ENCODE measurements around the gene CEP83. TPM values are rescaled to one million over a fixed set of nuclear protein-coding genes. Genes with fewer than 3 reads are reported as not detected.

The CEP83 gene
- total RNA-seq, 1 experiment from 2014 or later: 102 TPM

DNA sequence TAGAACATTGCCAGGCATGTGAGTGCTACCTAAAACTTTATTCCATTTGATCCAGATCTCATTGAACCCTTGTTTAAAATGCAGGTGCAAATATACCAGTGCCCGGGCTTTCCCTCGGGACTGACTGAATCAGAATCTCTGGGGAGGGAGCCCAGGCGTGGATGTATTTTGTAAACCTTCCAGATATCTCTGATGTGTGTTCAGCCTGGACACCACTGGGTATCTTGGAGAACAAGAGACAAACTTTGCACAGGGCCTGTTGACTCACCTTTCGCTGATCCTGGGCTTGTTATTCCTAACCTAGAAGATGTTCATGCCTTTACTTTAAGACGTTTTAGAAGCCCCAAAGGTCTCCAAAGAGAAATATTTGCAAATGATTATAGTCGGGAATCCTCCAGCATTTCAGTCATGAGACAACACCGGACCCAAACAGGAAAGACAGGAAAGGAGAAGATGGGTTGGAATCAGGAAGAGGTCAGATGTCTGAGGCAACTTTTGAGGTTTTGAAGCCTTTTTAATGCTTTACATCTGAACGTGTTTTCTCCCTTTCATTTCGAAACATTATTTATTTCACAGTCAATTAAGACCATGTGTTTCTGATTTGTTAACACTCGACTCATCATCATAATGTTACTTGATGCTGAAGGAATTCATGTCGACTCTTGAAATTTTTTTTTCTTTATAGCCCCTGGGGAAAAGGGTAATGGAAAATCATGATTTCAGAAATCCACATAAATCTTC lies 192.7 kb downstream of the CEP83 start:
- Histone ChIP-seq H3K79me2 (ENCODE audit: low read length) (no peaks in the 10 kb centered on the region), H3K4me3 (ENCODE audit: low read length) (no peak overlapping the region), H2AFZ (ENCODE audit: low read length) (no peak overlapping the region), H3K27me3 (ENCODE audit: low read length) (no peaks in the 10 kb centered on the region), H4K20me1 (ENCODE audit: insufficient read depth, low read depth, low read length) (0 out of 2 replicates have a peak, but pooled peaks cover 3% of the 10 kb centered on the region), H3K27ac (ENCODE audit: low read length) (no peak overlapping the region), H3K36me3 (ENCODE audit: insufficient read depth, low read length) (no peaks in the 10 kb centered on the region), H3K9ac (ENCODE audit: low read length) (no peak overlapping the region), H3K9me2 (replicated peaks; ENCODE audit: insufficient read depth, low read length) (no peaks in the 10 kb centered on the region), H3K4me2 (ENCODE audit: low read depth, low read length, poor library complexity, severe bottlenecking) (no peak overlapping the region), H3K9me3 (ENCODE audit: low read length) (no peaks in the 10 kb centered on the region), H3K4me1 (ENCODE audit: low read length) (peaks cover 30% of the 10 kb centered on the region)
- DNase-seq: no peak

GRCh38 chr12:94265966-94266745 lies 193.5 kb downstream of the CEP83 start:
- no peaks in the 10 kb centered on the region for H3K36me3 ChIP-seq (ENCODE audit: insufficient read depth, low read length)
- no peak for DNase-seq
- H3K4me2 ChIP-seq (ENCODE audit: low read depth, low read length, poor library complexity, severe bottlenecking): no peak overlapping the region
- peaks cover 36% of the 10 kb centered on the region for H3K4me1 ChIP-seq (ENCODE audit: low read length)
- H3K27me3 ChIP-seq (ENCODE audit: low read length): no peaks in the 10 kb centered on the region
- no peaks in the 10 kb centered on the region for H3K9me3 ChIP-seq (ENCODE audit: low read length)
- no peaks in the 10 kb centered on the region for H3K9me2 ChIP-seq (replicated peaks; ENCODE audit: insufficient read depth, low read length)
- H3K27ac ChIP-seq (ENCODE audit: low read length): no peak overlapping the region
- H3K79me2 ChIP-seq (ENCODE audit: low read length): no peaks in the 10 kb centered on the region
- H3K9ac ChIP-seq (ENCODE audit: low read length): no peak overlapping the region
- H3K4me3 ChIP-seq (ENCODE audit: low read length): no peak overlapping the region
- H4K20me1 ChIP-seq (ENCODE audit: insufficient read depth, low read depth, low read length): 0 out of 2 replicates have a peak, but pooled peaks cover 3% of the 10 kb centered on the region
- no peak overlapping the region for H2AFZ ChIP-seq (ENCODE audit: low read length)

GRCh38 chr12:94265539-94265938 lies 194.1 kb downstream of the CEP83 start:
- no peaks in the 10 kb centered on the region for H3K27me3 ChIP-seq (ENCODE audit: low read length)
- H3K9ac ChIP-seq (ENCODE audit: low read length): no peak overlapping the region
- no peak for DNase-seq
- H3K36me3 ChIP-seq (ENCODE audit: insufficient read depth, low read length): no peaks in the 10 kb centered on the region
- no peak overlapping the region for H3K4me3 ChIP-seq (ENCODE audit: low read length)
- 0 out of 2 replicates have a peak, but pooled peaks cover 3% of the 10 kb centered on the region for H4K20me1 ChIP-seq (ENCODE audit: insufficient read depth, low read depth, low read length)
- peaks cover 36% of the 10 kb centered on the region for H3K4me1 ChIP-seq (ENCODE audit: low read length)
- no peaks in the 10 kb centered on the region for H3K9me3 ChIP-seq (ENCODE audit: low read length)
- no peaks in the 10 kb centered on the region for H3K9me2 ChIP-seq (replicated peaks; ENCODE audit: insufficient read depth, low read length)
- H2AFZ ChIP-seq (ENCODE audit: low read length): no peak overlapping the region
- H3K4me2 ChIP-seq (ENCODE audit: low read depth, low read length, poor library complexity, severe bottlenecking): no peak overlapping the region
- H3K27ac ChIP-seq (ENCODE audit: low read length): no peak overlapping the region
- no peaks in the 10 kb centered on the region for H3K79me2 ChIP-seq (ENCODE audit: low read length)

- no peaks in the 10 kb centered on the region for H3K9me2 ChIP-seq (replicated peaks; ENCODE audit: insufficient read depth, low read length)
- H3K4me2 ChIP-seq (ENCODE audit: low read depth, low read length, poor library complexity, severe bottlenecking): no peak overlapping the region
- no peaks in the 10 kb centered on the region for H4K20me1 ChIP-seq (ENCODE audit: insufficient read depth, low read depth, low read length)
- no peaks in the 10 kb centered on the region for H3K79me2 ChIP-seq (ENCODE audit: low read length)
- H3K9me3 ChIP-seq (ENCODE audit: low read length): no peaks in the 10 kb centered on the region
- no peak overlapping the region for H3K27ac ChIP-seq (ENCODE audit: low read length)
- no peaks in the 10 kb centered on the region for H3K27me3 ChIP-seq (ENCODE audit: low read length)
- no peaks in the 10 kb centered on the region for H3K36me3 ChIP-seq (ENCODE audit: insufficient read depth, low read length)
- H3K9ac ChIP-seq (ENCODE audit: low read length): no peak overlapping the region
- H3K4me1 ChIP-seq (ENCODE audit: low read length): peaks cover 36% of the 10 kb centered on the region
- no peak overlapping the region for H2AFZ ChIP-seq (ENCODE audit: low read length)
- no peak overlapping the region for H3K4me3 ChIP-seq (ENCODE audit: low read length)
- no peak for DNase-seq
Observed at GRCh38 chr12:94264736-94265485, 194.8 kb downstream of the CEP83 start.

DNA sequence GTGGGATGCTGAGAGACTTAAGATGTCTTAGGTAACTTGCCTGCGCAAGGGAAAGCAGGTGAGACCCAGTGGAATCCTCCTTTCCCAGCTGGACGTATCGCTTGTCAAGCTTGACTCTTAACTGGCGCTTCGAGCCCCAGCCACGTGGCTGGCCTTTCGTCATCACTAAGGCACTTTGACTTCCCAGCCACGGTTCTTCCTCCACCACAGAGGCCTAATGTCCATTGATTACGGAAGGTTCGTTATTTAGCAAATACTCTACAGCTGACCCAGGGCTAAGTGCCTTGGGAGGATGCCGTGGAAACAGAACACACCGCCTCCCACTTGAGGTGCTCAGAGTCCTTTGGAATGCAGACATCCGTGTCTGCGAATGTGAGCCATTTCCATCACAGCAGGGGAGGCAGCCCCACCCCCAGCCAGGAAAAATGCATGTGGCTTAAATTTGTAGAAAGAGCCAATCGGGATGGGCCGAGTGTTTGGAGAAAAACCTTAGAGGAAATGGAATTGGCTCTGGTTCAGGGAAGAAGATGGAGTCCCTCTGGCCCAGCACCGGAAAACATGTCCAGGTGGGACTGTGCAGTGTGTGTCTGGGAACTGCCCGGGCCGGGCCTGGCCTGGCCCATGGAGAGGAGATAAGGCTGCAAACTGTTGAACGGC lies 195.6 kb downstream of the CEP83 start:
- Histone ChIP-seq H3K36me3 (ENCODE audit: insufficient read depth, low read length) (no peaks in the 10 kb centered on the region), H3K9ac (ENCODE audit: low read length) (no peak overlapping the region), H3K9me2 (replicated peaks; ENCODE audit: insufficient read depth, low read length) (no peaks in the 10 kb centered on the region), H3K4me2 (ENCODE audit: low read depth, low read length, poor library complexity, severe bottlenecking) (no peak overlapping the region), H3K4me1 (ENCODE audit: low read length) (peaks cover 36% of the 10 kb centered on the region), H3K9me3 (ENCODE audit: low read length) (no peaks in the 10 kb centered on the region), H2AFZ (ENCODE audit: low read length) (no peak overlapping the region), H3K79me2 (ENCODE audit: low read length) (no peaks in the 10 kb centered on the region), H4K20me1 (ENCODE audit: insufficient read depth, low read depth, low read length) (no peaks in the 10 kb centered on the region), H3K27ac (ENCODE audit: low read length) (no peak overlapping the region), H3K4me3 (ENCODE audit: low read length) (no peak overlapping the region), H3K27me3 (ENCODE audit: low read length) (no peaks in the 10 kb centered on the region)
- no peak for DNase-seq

- H3K27me3 ChIP-seq (ENCODE audit: low read length): no peaks in the 10 kb centered on the region
- peak overlapping the region; percentile 76 for H3K9ac ChIP-seq (ENCODE audit: low read length)
- H4K20me1 ChIP-seq (ENCODE audit: insufficient read depth, low read depth, low read length): no peaks in the 10 kb centered on the region
- H3K79me2 ChIP-seq (ENCODE audit: low read length): no peaks in the 10 kb centered on the region
- peaks cover 39% of the 10 kb centered on the region for H3K4me1 ChIP-seq (ENCODE audit: low read length)
- peak; percentile 55 for DNase-seq
- H3K9me3 ChIP-seq (ENCODE audit: low read length): no peaks in the 10 kb centered on the region
- no peaks in the 10 kb centered on the region for H3K9me2 ChIP-seq (replicated peaks; ENCODE audit: insufficient read depth, low read length)
- peak overlapping the region; percentile 95 for H2AFZ ChIP-seq (ENCODE audit: low read length)
- H3K27ac ChIP-seq (ENCODE audit: low read length): peak overlapping the region; percentile 38; the same call in 1 of the 2 replicates
- H3K36me3 ChIP-seq (ENCODE audit: insufficient read depth, low read length): no peaks in the 10 kb centered on the region
- H3K4me2 ChIP-seq (ENCODE audit: low read depth, low read length, poor library complexity, severe bottlenecking): peak overlapping the region; percentile 84
- H3K4me3 ChIP-seq (ENCODE audit: low read length): peak overlapping the region; percentile 78
Observed at GRCh38 chr12:94263011-94263811, 196.5 kb downstream of the CEP83 start.

DNA sequence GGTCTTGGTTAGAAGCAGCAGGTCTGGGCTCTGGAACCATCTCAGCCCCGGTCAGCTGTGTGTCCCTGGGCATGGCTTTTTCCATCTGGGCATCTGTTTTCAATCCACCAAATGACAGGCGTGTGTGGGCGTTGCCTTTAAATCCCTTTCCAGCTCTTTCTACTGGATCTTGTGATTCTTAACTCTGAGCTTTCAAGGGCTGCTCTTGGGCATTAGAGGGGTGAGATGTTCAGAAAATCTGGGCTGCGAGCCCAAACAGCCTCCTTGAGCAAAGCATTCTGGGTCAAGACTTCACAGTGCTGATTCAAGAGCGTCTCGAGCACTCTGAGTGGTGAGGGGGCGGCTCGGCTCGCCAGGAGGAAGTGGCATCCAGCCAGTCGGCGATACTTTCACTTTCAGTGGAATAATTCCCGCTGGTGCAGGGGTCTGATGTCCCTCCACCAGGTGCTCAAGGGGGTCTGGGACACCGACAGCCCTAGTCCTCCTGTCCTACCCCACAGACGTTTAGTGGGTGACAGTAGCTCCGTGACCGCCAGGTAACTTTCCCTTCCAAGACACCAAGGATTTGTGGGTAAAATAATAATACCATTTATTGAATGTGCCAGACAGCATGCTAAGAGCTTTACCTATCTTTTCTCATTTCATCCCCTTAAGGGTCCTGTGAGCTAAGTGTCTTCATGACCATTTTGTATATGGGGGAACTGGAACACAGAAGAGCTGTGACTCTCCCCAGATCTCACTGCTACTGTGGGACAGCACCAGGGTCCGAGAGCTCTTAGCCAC lies 197.2 kb downstream of the CEP83 start:
- H3K36me3 ChIP-seq (ENCODE audit: insufficient read depth, low read length): no peaks in the 10 kb centered on the region
- H3K27me3 ChIP-seq (ENCODE audit: low read length): no peaks in the 10 kb centered on the region
- no peaks in the 10 kb centered on the region for H3K79me2 ChIP-seq (ENCODE audit: low read length)
- H3K4me2 ChIP-seq (ENCODE audit: low read depth, low read length, poor library complexity, severe bottlenecking): peak overlapping the region; percentile 84
- H3K9me2 ChIP-seq (replicated peaks; ENCODE audit: insufficient read depth, low read length): no peaks in the 10 kb centered on the region
- peak overlapping the region; percentile 95 for H2AFZ ChIP-seq (ENCODE audit: low read length)
- H3K4me1 ChIP-seq (ENCODE audit: low read length): peaks cover 39% of the 10 kb centered on the region
- H3K9ac ChIP-seq (ENCODE audit: low read length): peak overlapping the region; percentile 76
- peak overlapping the region; percentile 38; the same call in 1 of the 2 replicates for H3K27ac ChIP-seq (ENCODE audit: low read length)
- H4K20me1 ChIP-seq (ENCODE audit: insufficient read depth, low read depth, low read length): no peaks in the 10 kb centered on the region
- DNase-seq: peak; percentile 93
- H3K4me3 ChIP-seq (ENCODE audit: low read length): peak overlapping the region; percentile 78
- no peaks in the 10 kb centered on the region for H3K9me3 ChIP-seq (ENCODE audit: low read length)

All from Karpas-422 (cell line).